Activated CD8-positive, alpha-beta memory T cell treated with anti-CD3 and anti-CD28 coated beads for 36 hours (primary cell): ENCODE measurements around the gene KCP. TPM values are rescaled to one million over a fixed set of nuclear protein-coding genes. Genes with fewer than 3 reads are reported as not detected.

Source experiments
- CTCF ChIA-PET: fragments of 350-600 bp; sonication (Branson Sonifier 250); formaldehyde crosslinking; loops from one replicate; lab custom pipeline; 2021; ENCODE audit warnings: antibody characterized with exemption; lab: Charles Lee
- POLR2A ChIA-PET: fragments of 350-600 bp; sonication (Branson Sonifier 250); formaldehyde crosslinking; loops from one replicate; lab custom pipeline; 2021; ENCODE audit warnings: antibody characterized with exemption; lab: Charles Lee
- total RNA-seq, 2 experiments: library from RNA; stranded (reverse); gene quantifications; one replicate each; pipeline ENCODE4 v1.2.3, GENCODE V29; 2021

Gene KCP
- total RNA-seq, 2 experiments from 2014 or later = 0.53 to 0.61 TPM

DNA sequence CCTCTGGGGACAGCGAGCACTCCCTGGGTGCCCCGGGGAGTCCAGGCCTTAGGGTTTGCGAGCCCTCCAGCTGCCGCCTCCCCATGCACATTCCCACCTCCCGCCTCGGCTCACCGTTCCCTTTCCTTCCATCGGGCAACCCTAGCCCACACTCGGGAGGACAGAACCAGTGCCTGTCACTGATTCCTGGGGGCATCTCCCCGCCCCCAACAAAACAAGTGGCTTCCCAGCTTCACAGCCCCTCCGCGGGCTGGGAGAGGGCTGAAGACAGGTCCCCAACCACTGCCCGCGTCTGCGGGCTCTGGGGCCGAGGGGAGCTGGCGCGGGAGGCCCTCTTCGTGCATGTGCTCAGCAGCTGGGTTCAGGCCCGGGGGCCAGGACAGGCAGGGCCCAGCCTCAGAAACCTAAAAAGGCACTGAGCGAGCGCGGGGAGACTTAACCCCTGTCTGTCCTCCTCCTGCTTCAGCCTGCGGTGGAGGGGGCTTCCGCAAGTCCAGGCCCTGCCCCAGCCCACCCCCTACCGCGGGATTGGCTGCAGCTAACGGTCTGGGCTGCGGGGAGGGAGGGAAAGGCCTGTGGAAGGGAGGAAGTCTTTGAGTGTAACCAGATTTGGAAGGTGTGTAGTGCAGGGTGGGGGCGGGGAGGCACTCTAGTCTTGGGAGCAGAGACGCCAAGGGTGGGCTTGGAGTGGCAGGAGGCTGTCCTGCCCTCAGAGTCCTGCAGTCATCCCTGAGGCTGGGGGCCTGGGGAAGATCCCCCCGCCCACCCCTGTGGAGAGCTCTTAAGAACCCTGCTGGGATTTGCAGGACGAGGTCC, 79.1 kb downstream of the KCP start:
- ChIA-PET POLR2A (interaction anchor here (0.6 to 1.1 kb wide), 2 partner anchors 36 to 371 kb away, joined by 3 to 4 read pairs; no protein-coding TSS in a partner anchor), CTCF (interaction anchor here (0.8 kb wide), 1 partner anchor 10 kb away, joined by 5 read pairs; no protein-coding TSS in a partner anchor)

DNA sequence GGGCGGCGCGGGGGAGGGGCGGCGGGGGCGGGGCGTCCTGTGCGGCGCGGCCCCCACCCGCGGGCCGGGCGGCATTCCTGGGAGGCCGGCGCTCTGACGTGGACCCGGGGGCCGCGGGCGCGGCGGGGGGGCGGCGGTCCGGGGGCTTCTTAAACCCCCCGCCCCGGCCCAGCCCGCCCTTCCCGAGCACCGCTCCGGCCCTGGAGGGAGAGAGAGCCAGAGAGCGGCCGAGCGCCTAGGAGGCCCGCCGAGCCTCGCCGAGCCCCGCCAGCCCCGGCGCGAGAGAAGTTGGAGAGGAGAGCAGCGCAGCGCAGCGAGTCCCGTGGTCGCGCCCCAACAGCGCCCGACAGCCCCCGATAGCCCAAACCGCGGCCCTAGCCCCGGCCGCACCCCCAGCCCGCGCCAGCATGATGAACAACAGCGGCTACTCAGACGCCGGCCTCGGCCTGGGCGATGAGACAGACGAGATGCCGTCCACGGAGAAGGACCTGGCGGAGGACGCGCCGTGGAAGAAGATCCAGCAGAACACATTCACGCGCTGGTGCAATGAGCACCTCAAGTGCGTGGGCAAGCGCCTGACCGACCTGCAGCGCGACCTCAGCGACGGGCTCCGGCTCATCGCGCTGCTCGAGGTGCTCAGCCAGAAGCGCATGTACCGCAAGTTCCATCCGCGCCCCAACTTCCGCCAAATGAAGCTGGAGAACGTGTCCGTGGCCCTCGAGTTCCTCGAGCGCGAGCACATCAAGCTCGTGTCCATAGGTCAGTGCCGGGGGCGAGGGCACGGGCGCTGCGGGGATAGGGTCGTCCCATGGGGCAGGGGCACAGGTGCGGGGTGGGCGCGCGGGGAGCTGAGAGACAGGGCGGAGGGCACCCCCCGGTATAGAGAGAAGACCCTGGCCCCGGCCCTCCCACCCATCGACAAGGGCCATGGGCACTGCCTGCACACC, 80.0 kb downstream of the KCP start, which contains the start of gene FLNC:
FLNC (plus strand) TSS at position 176 of the 947 bp plus-strand sequence; CDS start at position 408, 232 bp downstream.
- CTCF ChIA-PET = no interaction called here
- POLR2A ChIA-PET = interaction anchor here (1.1 kb wide), 1 partner anchor 37 kb away, joined by 4 read pairs; no protein-coding TSS in a partner anchor

DNA sequence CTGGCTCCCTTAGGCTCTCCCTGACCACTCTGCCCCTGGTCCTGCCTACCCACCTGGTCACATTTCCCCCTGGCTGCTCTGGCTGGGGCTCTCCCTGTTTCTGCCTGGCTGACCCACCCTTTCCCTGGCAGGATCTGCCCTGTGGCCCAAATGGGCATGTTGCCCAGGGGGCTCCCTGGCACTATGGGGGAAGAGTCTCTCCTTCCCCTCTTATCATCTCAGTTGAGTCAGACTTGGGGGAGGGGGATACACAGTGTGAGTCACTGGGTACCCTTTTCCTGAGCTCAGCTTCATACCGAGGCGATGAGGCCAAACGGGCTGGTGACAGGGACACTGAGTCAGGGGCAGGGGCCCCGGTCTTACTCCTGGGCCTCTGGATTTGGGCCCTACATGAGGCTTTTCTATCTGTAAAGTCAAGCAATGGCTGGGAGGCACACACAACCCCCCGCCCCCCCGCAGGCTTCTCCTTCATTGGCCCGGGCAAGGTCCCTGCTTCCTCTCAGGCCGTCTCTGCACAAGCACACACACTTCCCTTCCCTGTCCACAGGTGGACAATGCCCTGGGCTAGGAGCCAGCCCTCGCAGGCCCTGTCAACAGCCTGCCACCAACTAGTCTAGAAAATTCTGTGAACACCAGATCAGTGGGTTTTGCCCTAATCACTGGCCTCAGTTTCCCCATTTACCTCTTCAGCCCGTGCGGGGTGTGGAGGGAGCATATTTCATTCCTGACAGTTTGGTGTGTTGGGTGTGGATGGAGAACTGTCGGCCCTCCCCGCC, 80.9 kb downstream of the KCP start:
- ChIA-PET CTCF (no interaction called here), POLR2A (no interaction called here)

DNA sequence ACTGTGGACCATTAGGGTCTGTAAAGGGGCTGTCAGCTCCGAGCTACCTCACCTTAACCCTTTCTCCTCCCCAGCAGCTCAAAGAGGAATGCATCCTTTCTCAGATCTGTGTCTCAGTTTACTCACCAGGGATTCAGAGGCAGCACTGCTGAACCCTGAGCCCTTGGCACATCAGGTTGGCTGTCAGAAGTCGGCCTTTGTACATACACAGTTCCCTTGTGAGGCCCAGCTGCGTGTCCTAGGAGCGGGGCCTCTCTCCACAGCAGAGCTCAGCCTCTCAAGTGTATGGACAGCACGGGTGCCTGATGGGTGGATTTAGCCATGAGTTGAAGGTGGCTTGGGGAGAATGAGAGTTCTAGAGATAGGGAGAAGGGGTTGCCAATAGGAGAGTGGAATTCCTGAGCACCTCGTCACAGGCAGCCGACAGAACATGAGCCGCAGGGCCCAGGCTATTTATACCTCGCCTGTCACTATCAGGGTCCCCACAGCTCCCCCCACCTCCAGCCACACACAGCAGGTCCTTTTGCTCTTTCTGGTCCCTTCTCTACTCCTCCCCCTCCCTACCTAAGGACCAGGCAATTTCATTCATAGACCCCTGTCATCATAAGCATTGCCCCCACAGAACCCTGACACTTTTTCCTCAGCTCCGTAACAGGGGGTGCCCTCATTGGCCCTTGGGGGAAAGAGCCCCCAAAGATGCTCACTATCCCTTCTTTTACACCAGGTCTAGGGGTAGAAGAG, 82.4 kb downstream of the KCP start:
- ChIA-PET CTCF (interaction anchor here (0.7 to 1.8 kb wide), 2 partner anchors 14 to 37 kb away, joined by 4 to 6 read pairs; no protein-coding TSS in a partner anchor), POLR2A (no interaction called here)

DNA sequence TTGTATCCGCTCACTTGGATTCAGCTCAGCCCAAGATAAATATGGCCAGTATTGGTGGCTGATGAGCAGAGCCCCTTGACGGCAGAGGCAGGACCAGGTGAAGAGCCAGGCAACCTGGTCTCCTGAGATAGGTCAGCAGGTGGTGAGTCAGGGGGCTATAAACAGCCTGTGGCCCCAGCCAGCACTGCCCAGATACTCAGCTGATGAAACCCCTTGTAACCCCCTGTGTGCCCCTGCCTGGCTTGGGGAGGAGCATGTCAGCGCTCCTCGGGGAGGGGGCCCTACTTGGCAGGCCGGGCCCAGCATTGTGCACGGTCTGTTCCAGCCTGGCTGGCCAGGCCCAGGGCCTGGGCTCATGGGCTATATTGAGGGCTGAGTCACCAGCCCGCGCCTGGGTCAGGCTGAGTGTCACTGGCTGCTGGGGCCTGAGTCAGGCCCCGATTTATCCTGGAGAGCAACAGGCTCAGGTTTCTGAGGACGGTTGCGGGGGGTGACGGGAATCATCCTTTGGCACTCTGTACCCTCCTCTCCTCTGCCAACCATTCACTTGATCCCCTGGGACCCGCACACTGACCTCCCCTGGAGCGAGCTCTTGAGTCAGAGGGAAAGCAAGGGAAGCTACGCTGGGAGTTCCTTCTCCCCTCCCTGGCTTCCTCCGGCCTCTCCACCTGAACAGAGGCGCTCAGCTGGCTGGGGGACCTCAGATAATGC, 83.1 kb downstream of the KCP start:
- POLR2A ChIA-PET = interaction anchor here (0.6 to 0.7 kb wide), 2 partner anchors 37 to 49 kb away, joined by 3 read pairs; no protein-coding TSS in a partner anchor
- CTCF ChIA-PET = interaction anchor here (1.8 kb wide), 1 partner anchor 15 kb away, joined by 6 read pairs; no protein-coding TSS in a partner anchor

DNA sequence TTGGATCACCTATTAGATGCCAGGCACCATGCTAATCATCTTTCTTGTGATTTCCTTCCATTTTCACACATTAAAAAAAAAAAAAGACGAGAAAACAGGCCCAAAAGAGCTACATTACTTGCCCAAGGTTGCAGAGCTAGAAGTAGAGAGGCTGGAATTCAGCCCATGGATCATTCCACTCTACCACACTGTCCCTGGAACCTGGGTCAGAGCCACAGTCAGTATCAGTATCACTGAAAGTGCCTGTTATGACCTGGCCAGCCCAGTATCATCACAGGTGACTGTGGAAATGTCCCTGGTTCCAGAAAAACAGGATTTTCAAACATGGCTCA, 83.6 kb downstream of the KCP start:
- POLR2A ChIA-PET = interaction anchor here (0.6 to 0.7 kb wide), 2 partner anchors 36 to 48 kb away, joined by 3 read pairs; no protein-coding TSS in a partner anchor
- CTCF ChIA-PET = interaction anchor here (0.7 kb wide), 1 partner anchor 9 kb away, joined by 3 read pairs; no protein-coding TSS in a partner anchor

Other genes starting within 250 kb of the KCP start
- under 1 TPM; 0.21 to 0.30 TPM for gene GARIN1A, start 238.4 kb downstream of the KCP start, total RNA-seq
- 10 to 100 TPM; 53.0 to 53.9 TPM for gene CALU, start 171.3 kb downstream of the KCP start, total RNA-seq
- gene OPN1SW, start 134.9 kb downstream of the KCP start, total RNA-seq = not detected
- 10 to 100 TPM in 1 of 2 experiments, 1 to 10 TPM in 1; 9.9 to 10.0 TPM for gene CCDC136, start 118.7 kb downstream of the KCP start, total RNA-seq
- gene FLNC, start 80.3 kb downstream of the KCP start, total RNA-seq = under 1 TPM; 0.02 TPM
- gene ATP6V1F, start 47.9 kb downstream of the KCP start, total RNA-seq = 100 to 1,000 TPM; 145 to 152 TPM
- 1 to 10 TPM; 5.7 to 6.7 TPM for gene IRF5, start 27.2 kb upstream of the KCP start, total RNA-seq
- 10 to 100 TPM; 75.1 to 75.8 TPM for gene TNPO3, start 144.4 kb upstream of the KCP start, total RNA-seq
- 10 to 100 TPM; 17.7 to 19.2 TPM for gene TSPAN33, start 234.0 kb upstream of the KCP start, total RNA-seq